B cell (primary cell): ENCODE results near the gene RHOH. TPM values are rescaled to one million over a fixed set of nuclear protein-coding genes. Genes with fewer than 3 reads are reported as not detected.

Experiments used
- ATAC-seq: fragments of 200-7000 bp; cut with Tn5 transposase; one replicate; pipeline ENCODE4 v1.10.0; 2021; ENCODE audit warnings: low read depth, mild to moderate bottlenecking, moderate number of reproducible peaks, moderate library complexity
- CTCF ChIA-PET: fragments of 350-600 bp; sonication (Branson Sonifier 250); formaldehyde crosslinking; loops from one replicate; lab custom pipeline; 2021; ENCODE audit warnings: antibody characterized with exemption, inconsistent platforms; lab: Charles Lee
- POLR2A ChIA-PET: fragments of 350-600 bp; sonication (Branson Sonifier 250); formaldehyde crosslinking; loops from one replicate; lab custom pipeline; 2021; ENCODE audit warnings: antibody characterized with exemption; lab: Charles Lee
- DNase-seq: peaks from one replicate; pipeline ENCODE4 v3.0.0; 2013
- H2AFZ ChIP-seq: 2 replicates; pipeline ENCODE4 v1.6.1; 2012; ENCODE audit warnings: mild to moderate bottlenecking, low read depth, low read length; ENCODE audit not compliant: insufficient read depth, poor library complexity, severe bottlenecking
- H3K27ac ChIP-seq, 2 donors: 1 replicate in 1 of 2; 2 replicates in 1 of 2; pipeline ENCODE4 v1.5.1; 2012 to 2013; ENCODE audit warnings: low read length in 2 of 2, mild to moderate bottlenecking in 2 of 2, moderate library complexity in 1 of 2
- H3K27me3 ChIP-seq, 4 experiments: fragments of 200-600 bp in 1 of 4; sonication (generic) in 1 of 4; replicated peaks in 1 of 4; 1 replicate in 2 of 4; 2 replicates in 2 of 4; pipeline versions ENCODE4 v1.6.1 to v1.7.0; 2013 to 2016; ENCODE audit warnings: low read length in 3 of 4, mild to moderate bottlenecking in 2 of 4, mixed read lengths in 1 of 4, moderate library complexity in 1 of 4; ENCODE audit not compliant: insufficient read depth in 4 of 4, control insufficient read depth in 3 of 4; ENCODE audit errors: control extremely low read depth in 1 of 4
- H3K36me3 ChIP-seq, 2 experiments: replicated peaks in 1 of 2; 1 replicate in 1 of 2; 2 replicates in 1 of 2; pipeline versions ENCODE4 v1.6.1 to v1.7.1; 2013; ENCODE audit warnings: low read length in 1 of 2; ENCODE audit not compliant: insufficient read depth in 2 of 2, control insufficient read depth in 1 of 2; ENCODE audit errors: control extremely low read depth in 1 of 2, extremely low read depth in 1 of 2
- H3K4me1 ChIP-seq, 2 donors: fragments of 200-600 bp in 1 of 2; sonication (generic) in 1 of 2; 1 replicate in 1 of 2; 2 replicates in 1 of 2; pipeline versions ENCODE4 v1.5.1 to v1.6.1; 2013 to 2017; ENCODE audit warnings: low read length in 2 of 2; ENCODE audit not compliant: control insufficient read depth in 2 of 2, insufficient read depth in 2 of 2
- H3K4me2 ChIP-seq: replicated peaks from 2 replicates; pipeline ENCODE3; 2012; ENCODE audit warnings: mild to moderate bottlenecking, low read depth, low read length; ENCODE audit not compliant: poor library complexity, severe bottlenecking
- H3K4me3 ChIP-seq, 5 experiments: fragments of 200-600 bp in 1 of 5; sonication (generic) in 1 of 5; 1 replicate in 3 of 5; 2 replicates in 2 of 5; pipeline versions ENCODE4 v1.5.1 to v1.7.0; 2011 to 2016; ENCODE audit warnings: low read length in 4 of 5, mild to moderate bottlenecking in 4 of 5, low read depth in 2 of 5, control low read depth in 1 of 5, moderate library complexity in 1 of 5; ENCODE audit not compliant: insufficient read depth in 1 of 5; ENCODE audit errors: control extremely low read depth in 1 of 5, extremely low read depth in 1 of 5
- H3K79me2 ChIP-seq: fragments of 200-600 bp; sonication (generic); one replicate; pipeline ENCODE4 v1.6.0; 2016; ENCODE audit warnings: low read length; ENCODE audit not compliant: control insufficient read depth, insufficient read depth
- H3K9ac ChIP-seq: fragments of 200-600 bp; sonication (generic); 2 replicates; pipeline ENCODE4 v1.6.1; 2017; ENCODE audit warnings: mild to moderate bottlenecking, low read length, moderate library complexity
- H3K9me3 ChIP-seq, 3 donors: one replicate each; pipeline versions ENCODE4 v1.6.1 to v1.7.1; 2013; ENCODE audit warnings: low read length in 2 of 3; ENCODE audit not compliant: control insufficient read depth in 2 of 3, insufficient read depth in 1 of 3; ENCODE audit errors: control extremely low read depth in 1 of 3
- H4K20me1 ChIP-seq: 2 replicates; pipeline ENCODE4 v1.6.0; 2012; ENCODE audit warnings: mild to moderate bottlenecking, low read length; ENCODE audit not compliant: insufficient read depth, control insufficient read depth, poor library complexity, severe bottlenecking
- H3K27ac Mint-ChIP-seq: one replicate; pipeline ENCODE4 v1.8.0; 2021; ENCODE audit warnings: mixed read lengths
- H3K27me3 Mint-ChIP-seq: one replicate; pipeline ENCODE4 v1.8.0; 2021; ENCODE audit warnings: mixed read lengths
- H3K4me1 Mint-ChIP-seq: one replicate; pipeline ENCODE4 v1.8.0; 2021; ENCODE audit warnings: mixed read lengths
- H3K4me3 Mint-ChIP-seq: one replicate; pipeline ENCODE4 v1.8.0; 2021; ENCODE audit warnings: mixed read lengths
- H3K9me3 Mint-ChIP-seq: one replicate; pipeline ENCODE4 v1.8.0; 2022; ENCODE audit warnings: mixed read lengths; ENCODE audit not compliant: insufficient read depth
- CTCF ChIP-seq: fragments of 200-600 bp; IDR thresholded peaks from one replicate; pipeline ENCODE4 v1.8.0; 2022; ENCODE audit warnings: antibody characterized with exemption, mild to moderate bottlenecking
- EZH2 ChIP-seq: IDR thresholded peaks from 2 replicates; pipeline ENCODE4 v1.6.1; 2012; ENCODE audit warnings: borderline replicate concordance, low read depth, mild to moderate bottlenecking, moderate library complexity, low read length; ENCODE audit not compliant: insufficient read depth, poor library complexity, severe bottlenecking
- WGBS: methylation state at CpG from one replicate; pipeline ENCODE4 v1.1.5; 2013; ENCODE audit warnings: missing lambda C conversion rate; ENCODE audit not compliant: insufficient coverage; 5-methylcytosine and 5-hydroxymethylcytosine counted together
- intact Hi-C: fragments of 100-400 bp; cut with micrococcal nuclease; formaldehyde crosslinking; loops from one replicate; pipeline ENCODE4 v1.10.0; 2022
- polyA plus RNA-seq: library from polyadenylated mRNA; depleted of rRNA; stranded (reverse); fragments of >200 nt; gene quantifications from 2 replicates; pipeline ENCODE4 v1.2.3, GENCODE V29; 2012
- total RNA-seq, 2 donors: library from RNA; stranded (reverse); fragments of 120-200 nt in 1 of 2; gene quantifications; 1 replicate in 1 of 2; 2 replicates in 1 of 2; pipeline versions ENCODE4 v1.2.3 to v1.2.4, GENCODE V29; 2013 to 2022

Gene RHOH
- total and polyA plus RNA-seq, 2 donors (not counting 1 experiment from before 2014, with no cell fraction given), result 118 to 209 TPM

- Histone ChIP-seq H3K4me3 (peak overlapping the region in 1 of 5 experiments; percentile 17), H3K36me3 (no peaks in the 10 kb centered on the region), H3K4me1 (peaks cover 22 to 32% of the 10 kb centered on the region in 2 donors), H3K79me2 (peaks cover 61% of the 10 kb centered on the region), H2AFZ (peak overlapping the region; percentile 46), H3K27me3 (no peaks in the 10 kb centered on the region), H3K9me3 (peaks cover 0 to 11% (median 6%) of the 10 kb centered on the region in 3 donors), H3K27ac (peak overlapping the region; percentile 11 to 76), H3K4me2 (peak overlapping the region; percentile 50), H3K9ac (peak overlapping the region; percentile 33), H4K20me1 (no peaks in the 10 kb centered on the region)
- DNase-seq, result peak; percentile 44
- H3K4me1 Mint-ChIP-seq, result peaks cover 38% of the 10 kb centered on the region
- TF ChIP-seq CTCF, result no peak
- no peak for TF ChIP-seq EZH2
- ATAC-seq, result no peak
- intact Hi-C loops, result loop anchor here (1.0 to 5.0 kb wide), 3 partner anchors 20 to 75 kb away; no protein-coding TSS in a partner anchor
- peaks cover 3% of the 10 kb centered on the region for H3K9me3 Mint-ChIP-seq
- no CpG with 5 or more reads among the region's 4 CpGs for WGBS
- ChIA-PET POLR2A (interaction anchor here (0.5 to 1.7 kb wide), 3 partner anchors 34 to 166 kb away, joined by 4 to 6 read pairs (median 4); no protein-coding TSS in a partner anchor), CTCF (interaction anchor here (0.8 to 5.7 kb wide), 20 partner anchors 10 to 689 kb away, joined by 3 to 134 read pairs (median 7); partner anchors contain the start of gene RHOH)
- no peaks in the 10 kb centered on the region for H3K27me3 Mint-ChIP-seq
- H3K27ac Mint-ChIP-seq, result peak overlapping the region; percentile 83
- H3K4me3 Mint-ChIP-seq, result peak overlapping the region; percentile 62
Observed at GRCh38 chr4:40152637-40153036, 44.2 kb upstream of the RHOH start.

- POLR2A ChIA-PET, result no interaction called here
- TF ChIP-seq EZH2, result no peak
- TF ChIP-seq CTCF, result no peak
- Histone ChIP-seq H3K27me3 (no peaks in the 10 kb centered on the region), H3K9ac (no peak overlapping the region), H3K36me3 (no peaks in the 10 kb centered on the region), H4K20me1 (no peaks in the 10 kb centered on the region), H3K9me3 (no peaks in the 10 kb centered on the region), H3K4me2 (no peak overlapping the region), H2AFZ (no peak overlapping the region), H3K79me2 (peaks cover 27% of the 10 kb centered on the region), H3K27ac (no peak overlapping the region), H3K4me3 (no peak overlapping the region), H3K4me1 (peaks cover 3 to 9% of the 10 kb centered on the region in 2 donors)
- no peak for DNase-seq
- Mint-ChIP-seq H3K4me1 (peaks cover 14% of the 10 kb centered on the region), H3K27ac (no peak overlapping the region), H3K27me3 (no peaks in the 10 kb centered on the region), H3K9me3 (no peaks in the 10 kb centered on the region), H3K4me3 (no peak overlapping the region)
- WGBS, result no CpG with 5 or more reads among the region's 4 CpGs
- intact Hi-C loops, result no loop called here
- CTCF ChIA-PET, result interaction anchor here (0.6 to 1.1 kb wide), 3 partner anchors 74 to 168 kb away, joined by 3 to 4 read pairs (median 4); partner anchors contain the start of gene N4BP2
- no peak for ATAC-seq
Observed at GRCh38 chr4:40157436-40157835, 39.4 kb upstream of the RHOH start.
